ENCODE data around the gene SSBP3.

GRCh38 chr1:54399765-54400164 is 6.4 kb downstream of the SSBP3 start:
- TF ChIP-seq CTCF (conservative IDR thresholded peaks at IDR 0.05; ENCODE audit: low read length) = no peak
- TF ChIP-seq EZH2phosphoT487 (IDR thresholded peaks at IDR 0.05; ENCODE audit: borderline replicate concordance, low read depth, low read length) = no peak
